DMS 273 treated with DMSO at 0.1 percent for 48 hours (cell line): Measurements from ENCODE around the gene SLC38A1.
"Not testable (repeated sequence)": the region's sequence is repeated elsewhere in the genome, so short reads cannot be mapped to it uniquely, and the experiment has no call there.

Source experiments
- DNase-seq: peaks from one replicate; lab custom pipeline; 2025; lab: John Stamatoyannopoulos, UW

The SLC38A1 gene

GRCh38 chr12:46206471-46206870 lies 62.4 kb downstream of the SLC38A1 start:
- no peak for DNase-seq

GRCh38 chr12:46205294-46205693 lies 63.5 kb downstream of the SLC38A1 start:
- DNase-seq: no peak

- DNase-seq: no peak
Observed at GRCh38 chr12:46201284-46201789, 67.5 kb downstream of the SLC38A1 start.

GRCh38 chr12:46200551-46200950 lies 68.3 kb downstream of the SLC38A1 start:
- no peak for DNase-seq

- DNase-seq: no peak
Observed at GRCh38 chr12:46198913-46199312, 69.9 kb downstream of the SLC38A1 start.

- DNase-seq: no peak
Observed at GRCh38 chr12:46197883-46198282, 71.0 kb downstream of the SLC38A1 start.

- not testable (repeated sequence) for DNase-seq
Observed at GRCh38 chr12:46190533-46190932, 78.3 kb downstream of the SLC38A1 start.

GRCh38 chr12:46188170-46188569 lies 80.7 kb downstream of the SLC38A1 start:
- no peak for DNase-seq

- DNase-seq: no peak
Observed at GRCh38 chr12:46187023-46187422, 81.8 kb downstream of the SLC38A1 start.

- DNase-seq: no peak
Observed at GRCh38 chr12:46186088-46186487, 82.8 kb downstream of the SLC38A1 start.

- DNase-seq: no peak
Observed at GRCh38 chr12:46185686-46186085, 83.2 kb downstream of the SLC38A1 start.

- DNase-seq: no peak
Observed at GRCh38 chr12:46184798-46185595, 83.8 kb downstream of the SLC38A1 start.

- DNase-seq: no peak
Observed at GRCh38 chr12:46183112-46183511, 85.7 kb downstream of the SLC38A1 start.

- no peak for DNase-seq
Observed at GRCh38 chr12:46181465-46181864, 87.4 kb downstream of the SLC38A1 start.

GRCh38 chr12:46179693-46180452 lies 89.0 kb downstream of the SLC38A1 start:
- no peak for DNase-seq

GRCh38 chr12:46177837-46178608 lies 90.8 kb downstream of the SLC38A1 start:
- no peak for DNase-seq

- no peak for DNase-seq
Observed at GRCh38 chr12:46177025-46177424, 91.8 kb downstream of the SLC38A1 start.

GRCh38 chr12:46174919-46175318 lies 93.9 kb downstream of the SLC38A1 start:
- DNase-seq: no peak

- DNase-seq: no peak
Observed at GRCh38 chr12:46174061-46174662, 94.7 kb downstream of the SLC38A1 start.

- no peak for DNase-seq
Observed at GRCh38 chr12:46168426-46168825, 100.4 kb downstream of the SLC38A1 start.

GRCh38 chr12:46167412-46167811 lies 101.4 kb downstream of the SLC38A1 start:
- DNase-seq: no peak

GRCh38 chr12:46165191-46165590 lies 103.7 kb downstream of the SLC38A1 start:
- DNase-seq: no peak
